Ovary (tissue), 9 donors: Measurements from ENCODE around the gene TMEM125. TPM values are rescaled to one million over a fixed set of nuclear protein-coding genes. Genes with fewer than 3 reads are reported as not detected.

Experiments used
- DNase-seq, 5 donors: peaks; one replicate each; pipeline ENCODE4 v3.0.0-alpha.2; 2019 to 2020
- H3K27ac ChIP-seq, 2 donors: fragments of 200-600 bp; one replicate each; pipeline versions ENCODE4 v1.5.1 to v1.8.0; 2019 to 2022
- H3K27me3 ChIP-seq: fragments of 200-600 bp; one replicate; pipeline ENCODE4 v1.8.0; 2022
- H3K36me3 ChIP-seq: fragments of 200-600 bp; sonication (generic); one replicate; pipeline ENCODE4 v1.5.1; 2019
- H3K4me1 ChIP-seq: one replicate; pipeline ENCODE4 v1.8.1; 2013; ENCODE audit warnings: mild to moderate bottlenecking, moderate library complexity; ENCODE audit not compliant: insufficient read depth
- H3K4me3 ChIP-seq: fragments of 200-600 bp; sonication (generic); one replicate; pipeline ENCODE4 v1.5.1; 2017
- H3K9me3 ChIP-seq, 2 donors: fragments of 200-600 bp in 1 of 2; sonication (generic) in 1 of 2; one replicate each; pipeline versions ENCODE4 v1.5.1 to v1.8.1; 2013 to 2019; ENCODE audit warnings: mild to moderate bottlenecking in 1 of 2, moderate library complexity in 1 of 2
- CTCF ChIP-seq, 3 donors: fragments of 450-650 bp in 2 of 3; fragments of 200-600 bp in 1 of 3; IDR thresholded peaks; one replicate each; pipeline versions ENCODE4 v1.5.1 to v1.8.0; 2016 to 2022; ENCODE audit warnings: antibody characterized with exemption in 3 of 3, mild to moderate bottlenecking in 1 of 3
- EP300 ChIP-seq: sonication (generic); formaldehyde crosslinking; IDR thresholded peaks from one replicate; pipeline ENCODE4 v1.6.1; 2017; ENCODE audit warnings: antibody characterized with exemption
- POLR2A ChIP-seq: fragments of 450-650 bp; IDR thresholded peaks from one replicate; pipeline ENCODE4 v1.6.1; 2017; ENCODE audit warnings: antibody characterized with exemption, mild to moderate bottlenecking, moderate library complexity
- WGBS, 3 donors: extraction: QIAGEN DNeasy Blood & Tissue Kit in 1 of 3; methylation state at CpG; one replicate each; pipeline versions ENCODE4 v1.1.5 to v1.1.7; 2013 to 2017; 5-methylcytosine and 5-hydroxymethylcytosine counted together
- intact Hi-C, 4 donors: fragments of 100-400 bp; cut with DNase I; formaldehyde crosslinking; loops; one replicate each; pipeline versions ENCODE4 v1.11.0 to v1.15.1; 2022 to 2023
- polyA plus RNA-seq, 2 donors: library from polyadenylated mRNA; stranded (reverse); fragments of 200-250 nt in 1 of 2; fragments of 350-450 nt in 1 of 2; fragmentation: Illumina TruSeq in 1 of 2; extraction: RNeasy Lipid Tissue Mini Kit (QIAGEN cat#74804) in 1 of 2; gene quantifications; one replicate each; pipeline ENCODE4 v1.2.3, GENCODE V29; 2013 to 2014
- total RNA-seq, 7 donors: library from RNA; depleted of rRNA in 2 of 7; stranded (reverse); fragments of >200 nt in 2 of 7; fragmentation: NEBNext Ultra II Directional in 3 of 7; extraction: Animal tissue kit (Norgen Biotek cat#: 25700) in 3 of 7; gene quantifications; one replicate each; pipeline versions ENCODE4 v1.1.0 to v1.2.4, GENCODE V29; 2016 to 2023
- donor health status: DM: no; HTN: no; CAD: no; lungs with moderate emphysema.
- donor health status: DM: no; HTN: no; CAD: no.
- donor health status: Bipolar disorder and iron deficiency.
- donor health status: DM: yes; HTN: yes; CAD: no.
- donor health status: DM: no; HTN: no; CAD: no.
- donor health status: DM: yes; HTN: yes; CAD: no.

Gene TMEM125
- total and polyA plus RNA-seq, 9 donors, result 0.23 to 20.6 (median 1.3) TPM

- WGBS, 3 donors, result 50 to 62% (median 57%) methylated on average over 3 of the region's 3 CpGs
- H3K4me1 ChIP-seq, result peaks cover 4% of the 10 kb centered on the region
- no peaks in the 10 kb centered on the region for H3K9me3 ChIP-seq
- H3K27ac ChIP-seq, result no peak overlapping the region
- H3K27me3 ChIP-seq, result no peaks in the 10 kb centered on the region
- H3K4me3 ChIP-seq, result no peak overlapping the region
- no peak for DNase-seq
- intact Hi-C loops, result loop anchor here in 2 of 4 donors (10.0 kb wide), 3 partner anchors 190 to 710 kb away; partner anchors contain the start of gene ARTN (in 1 of the 2)
- no peaks in the 10 kb centered on the region for H3K36me3 ChIP-seq
- TF ChIP-seq EP300, result no peak
- TF ChIP-seq CTCF (IDR thresholded peaks at IDR 0.05), result no peak
- no peak for TF ChIP-seq POLR2A
These were observed 44.6 kb upstream of the TMEM125 start for GRCh38 chr1:43225168-43225567.

DNA sequence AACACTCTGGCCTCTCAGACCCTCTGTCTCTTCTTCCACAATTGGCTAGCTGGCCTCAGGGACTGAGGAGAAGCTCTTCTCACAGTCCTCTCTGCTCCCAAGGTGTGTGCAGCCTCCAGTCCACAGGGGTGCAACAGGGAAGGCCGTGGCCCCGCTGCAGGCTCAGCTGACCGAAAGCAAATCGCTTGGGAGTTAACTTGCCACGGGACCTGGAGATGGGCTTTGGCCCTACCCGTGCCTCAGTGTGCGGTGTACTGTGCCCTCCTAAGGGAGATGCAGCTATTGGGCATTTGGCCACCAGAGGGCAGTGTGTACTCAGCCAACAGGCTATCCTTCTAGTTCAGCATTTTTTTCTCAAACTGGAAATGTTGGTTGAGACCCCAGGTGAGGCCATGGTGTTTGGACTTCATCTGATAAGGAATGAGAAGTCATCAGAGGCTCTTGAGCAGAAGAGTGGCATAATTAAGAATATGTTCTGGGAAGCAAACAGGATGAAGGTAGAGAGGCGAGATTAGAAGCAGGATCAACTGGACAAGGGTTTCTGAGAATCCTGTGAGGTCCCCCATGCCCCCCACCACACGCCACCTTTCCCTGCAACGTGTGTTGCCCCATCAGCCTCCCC lies 42.5 kb upstream of the TMEM125 start:
- H3K27ac ChIP-seq, result no peak overlapping the region
- intact Hi-C loops, result loop anchor here in 3 of 4 donors (2.0 to 10.0 kb wide), 4 partner anchors 188 to 708 kb away; partner anchors contain the start of gene ARTN (in 1 of the 3)

DNA sequence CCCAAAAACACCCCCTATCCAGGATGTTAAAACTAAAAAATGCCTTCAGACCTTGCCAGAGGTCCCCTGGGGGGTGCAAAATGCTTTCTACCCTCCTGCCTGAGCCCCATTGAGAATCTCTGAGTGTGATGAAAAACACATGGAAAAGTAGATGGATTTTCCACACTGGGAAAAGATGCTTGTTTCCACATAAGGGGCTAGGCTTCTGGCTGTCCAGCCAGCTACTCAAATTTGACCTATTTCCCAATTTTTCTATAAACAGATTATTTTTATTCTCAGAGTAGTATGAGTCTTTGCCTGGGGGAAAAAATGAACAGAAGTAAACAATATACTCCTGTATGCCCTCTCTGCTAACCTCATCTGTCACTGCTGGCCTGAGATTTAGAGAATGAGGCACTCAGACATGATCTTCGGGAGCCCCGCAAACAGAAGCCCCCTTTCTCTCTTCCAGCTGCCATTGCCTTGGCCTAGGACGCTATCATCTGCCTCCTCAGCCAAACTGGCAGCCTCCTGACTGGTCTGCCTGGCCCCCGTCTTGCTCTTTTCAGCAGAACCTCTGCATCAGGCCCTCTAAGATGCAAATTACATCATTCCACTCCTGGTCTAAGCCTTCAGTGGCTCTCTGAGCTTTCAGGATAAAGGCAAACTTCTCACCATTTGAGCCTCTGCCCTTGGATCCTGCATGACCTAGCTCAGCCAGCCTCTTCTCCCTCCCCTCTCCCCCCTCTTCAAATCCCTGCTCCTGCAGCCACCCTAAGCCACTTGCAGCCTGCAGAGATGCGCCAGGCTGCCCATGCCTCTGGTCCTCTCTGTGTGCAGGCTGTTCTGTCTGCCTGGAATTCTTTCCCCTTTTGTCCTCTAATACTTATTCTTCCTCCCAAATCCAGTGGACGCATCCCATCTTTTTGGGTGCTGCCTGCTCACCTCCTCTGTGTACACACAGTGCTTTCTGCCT lies 39.7 kb upstream of the TMEM125 start:
- 47 to 54% (median 52%) methylated on average over 6 of the region's 6 CpGs for WGBS, 3 donors
- Histone ChIP-seq H3K27ac (peak overlapping the region; percentile 16 to 55), H3K4me1 (peaks cover 7% of the 10 kb centered on the region), H3K9me3 (no peaks in the 10 kb centered on the region), H3K27me3 (no peaks in the 10 kb centered on the region), H3K4me3 (no peak overlapping the region), H3K36me3 (no peaks in the 10 kb centered on the region)
- intact Hi-C loops, result loop anchor here (10.0 kb wide), 4 partner anchors 135 to 705 kb away; partner anchors contain the start of genes ARTN (in 1 of the 4) and ELOVL1 (in 1 of the 4)
- peak in 3 of 5 donors; percentile 28 to 45 (median 38) for DNase-seq
- TF ChIP-seq CTCF (IDR thresholded peaks at IDR 0.05) (no peak), EP300 (no peak), POLR2A (no peak)

More for the DNA sequence above, 42.5 kb upstream of the TMEM125 start:
- H3K36me3 ChIP-seq, result no peaks in the 10 kb centered on the region
- no peaks in the 10 kb centered on the region for H3K9me3 ChIP-seq
- TF ChIP-seq CTCF (IDR thresholded peaks at IDR 0.05) (peak; percentile 80 to 94 (median 88)), EP300 (no peak), POLR2A (no peak)
- WGBS, 3 donors, result 14 to 16% (median 16%) methylated on average over 10 of the region's 10 CpGs
- peak; percentile 80 to 90 (median 89) for DNase-seq
- no peak overlapping the region for H3K4me3 ChIP-seq
- H3K27me3 ChIP-seq, result no peaks in the 10 kb centered on the region
- H3K4me1 ChIP-seq, result peaks cover 7% of the 10 kb centered on the region

GRCh38 chr1:43232074-43232473 lies 37.7 kb upstream of the TMEM125 start:
- DNase-seq, result peak in 1 of 5 donors; percentile 37
- TF ChIP-seq POLR2A (no peak), CTCF (IDR thresholded peaks at IDR 0.05) (no peak), EP300 (no peak)

More at GRCh38 chr1:43232074-43232473, 37.7 kb upstream of the TMEM125 start:
- Histone ChIP-seq H3K4me1 (peaks cover 7% of the 10 kb centered on the region), H3K27me3 (no peaks in the 10 kb centered on the region), H3K4me3 (no peak overlapping the region), H3K27ac (no peak overlapping the region), H3K9me3 (no peaks in the 10 kb centered on the region), H3K36me3 (no peaks in the 10 kb centered on the region)
- WGBS, 3 donors, result 31 to 37% (median 33%) methylated on average over 4 of the region's 4 CpGs
- intact Hi-C loops, result loop anchor here in 2 of 4 donors (10.0 kb wide), 2 partner anchors 133 to 183 kb away; partner anchors contain the start of gene ELOVL1 (in 1 of the 2)
